Stimulated activated naive B cell treated with anti-CD40 and anti-IgM and Interleukin-4, amounts not matched to agents 10 μg/mL and 1 μg/mL and 100 μg/mL, for 72 hours (primary cell): Measurements from ENCODE around the gene BLOC1S1.

ENCODE experiments used
- ATAC-seq, 2 donors: fragments of 150-1000 bp; cut with Tn5 transposase; replicated peaks; 2 replicates each; pipeline ENCODE4 v1.10.0; 2021; ENCODE audit warnings: moderate library complexity in 1 of 2
- DNase-seq: peaks from one replicate; pipeline ENCODE4 v3.0.0; 2021
- H3K27ac Mint-ChIP-seq: one replicate; pipeline ENCODE4 v1.8.0; 2022; ENCODE audit warnings: mild to moderate bottlenecking, mixed read lengths
- H3K27me3 Mint-ChIP-seq, 2 donors: one replicate each; pipeline ENCODE4 v1.8.0; 2022; ENCODE audit warnings: mixed read lengths in 2 of 2
- H3K36me3 Mint-ChIP-seq, 2 donors: one replicate each; pipeline ENCODE4 v1.8.0; 2022; ENCODE audit warnings: mixed read lengths in 2 of 2, mild to moderate bottlenecking in 1 of 2
- H3K4me1 Mint-ChIP-seq, 2 donors: one replicate each; pipeline ENCODE4 v1.8.0; 2022; ENCODE audit warnings: mixed read lengths in 2 of 2, mild to moderate bottlenecking in 1 of 2
- H3K4me3 Mint-ChIP-seq, 2 donors: one replicate each; pipeline ENCODE4 v1.8.0; 2022; ENCODE audit warnings: mild to moderate bottlenecking in 2 of 2, mixed read lengths in 2 of 2, moderate library complexity in 1 of 2
- H3K9me3 Mint-ChIP-seq, 2 donors: one replicate each; pipeline ENCODE4 v1.8.0; 2022; ENCODE audit warnings: mixed read lengths in 2 of 2, mild to moderate bottlenecking in 1 of 2

BLOC1S1 gene

GRCh38 chr12:55686366-55687010 lies 29.4 kb upstream of the BLOC1S1 start:
- Mint-ChIP-seq H3K36me3 (no peaks in the 10 kb centered on the region), H3K4me1 (peaks cover 24 to 34% of the 10 kb centered on the region in 2 donors), H3K4me3 (no peak overlapping the region), H3K9me3 (no peaks in the 10 kb centered on the region), H3K27ac (no peak overlapping the region), H3K27me3 (no peaks in the 10 kb centered on the region)
- DNase-seq (no peak), ATAC-seq (no peak)

DNA sequence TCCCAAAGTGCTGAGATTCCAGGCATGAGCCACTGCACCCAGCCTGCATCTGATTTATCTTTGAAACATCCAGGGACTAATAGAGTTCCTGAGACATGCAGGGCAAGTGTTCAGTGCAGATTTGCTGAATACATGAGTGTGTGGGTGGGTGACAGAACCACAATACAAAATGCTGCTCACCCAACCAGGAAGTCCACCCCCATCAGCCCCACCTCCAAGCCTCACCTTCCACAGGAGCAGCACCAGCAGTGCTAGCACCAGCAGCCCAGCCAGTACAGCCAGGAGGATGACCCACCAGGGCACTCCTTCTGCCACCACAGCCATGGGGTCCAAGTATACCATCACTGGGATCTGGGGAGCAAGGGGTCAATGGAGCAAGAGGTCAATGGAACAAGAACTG lies 28.1 kb upstream of the BLOC1S1 start:
- Mint-ChIP-seq H3K4me1 (peaks cover 14 to 22% of the 10 kb centered on the region in 2 donors), H3K27me3 (no peaks in the 10 kb centered on the region), H3K9me3 (no peaks in the 10 kb centered on the region), H3K4me3 (no peak overlapping the region), H3K27ac (no peak overlapping the region), H3K36me3 (no peaks in the 10 kb centered on the region)
- DNase-seq, result no peak
- peak; percentile 64 to 70 for ATAC-seq

GRCh38 chr12:55688716-55689655 lies 26.9 kb upstream of the BLOC1S1 start:
- peaks cover 11 to 15% of the 10 kb centered on the region in 2 donors for H3K4me1 Mint-ChIP-seq
- H3K9me3 Mint-ChIP-seq, result no peaks in the 10 kb centered on the region
- no peaks in the 10 kb centered on the region for H3K27me3 Mint-ChIP-seq
- H3K36me3 Mint-ChIP-seq, result no peaks in the 10 kb centered on the region
- no peak for DNase-seq
- no peak overlapping the region for H3K27ac Mint-ChIP-seq
- no peak for ATAC-seq
- H3K4me3 Mint-ChIP-seq, result no peak overlapping the region

DNA sequence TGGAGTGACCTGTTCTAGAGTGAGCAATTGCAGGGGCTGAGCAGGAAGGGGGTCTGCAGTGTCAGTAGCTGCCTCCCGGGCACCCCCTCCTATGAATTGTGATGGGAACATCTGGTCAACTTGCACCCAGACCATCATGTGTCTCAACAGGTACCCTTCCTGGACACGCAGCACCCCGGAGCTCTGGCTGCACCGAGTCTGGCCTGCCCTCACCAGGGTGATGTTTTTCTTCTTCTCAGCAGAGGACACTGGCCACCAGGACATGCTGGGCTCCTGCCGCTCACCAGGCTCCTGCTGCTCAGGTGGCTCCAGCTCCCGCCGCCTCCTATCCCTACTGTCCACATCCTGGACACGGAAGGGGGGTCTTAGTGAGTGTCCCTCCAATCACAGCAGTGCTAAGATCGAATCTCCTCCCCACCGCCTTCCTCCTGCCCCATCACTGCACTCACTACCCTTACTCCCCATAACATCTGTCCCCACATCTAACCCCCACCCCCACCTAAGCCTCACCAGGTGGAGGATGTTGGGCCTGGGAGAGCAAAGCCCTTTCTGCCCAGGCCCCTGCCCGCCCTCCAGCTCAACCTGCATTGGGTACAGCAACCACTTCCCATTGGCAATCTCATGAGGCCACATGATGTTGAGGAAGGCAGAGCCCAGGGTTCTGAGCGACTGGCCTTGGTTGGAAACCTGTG lies 23.1 kb upstream of the BLOC1S1 start:
- Mint-ChIP-seq H3K27ac (no peak overlapping the region), H3K9me3 (no peaks in the 10 kb centered on the region), H3K27me3 (peaks cover 5 to 9% of the 10 kb centered on the region in 2 donors), H3K4me1 (peaks cover 3 to 4% of the 10 kb centered on the region in 2 donors), H3K4me3 (no peak overlapping the region), H3K36me3 (no peaks in the 10 kb centered on the region)
- DNase-seq, result no peak
- ATAC-seq, result no peak

- Mint-ChIP-seq H3K4me1 (peaks cover 0 to 3% of the 10 kb centered on the region in 2 donors), H3K27ac (no peak overlapping the region), H3K4me3 (no peak overlapping the region), H3K36me3 (no peaks in the 10 kb centered on the region), H3K27me3 (peaks cover 7 to 10% of the 10 kb centered on the region in 2 donors), H3K9me3 (no peaks in the 10 kb centered on the region)
- DNase-seq (no peak), ATAC-seq (no peak)
These were observed 22.3 kb upstream of the BLOC1S1 start for GRCh38 chr12:55693323-55694187.

DNA sequence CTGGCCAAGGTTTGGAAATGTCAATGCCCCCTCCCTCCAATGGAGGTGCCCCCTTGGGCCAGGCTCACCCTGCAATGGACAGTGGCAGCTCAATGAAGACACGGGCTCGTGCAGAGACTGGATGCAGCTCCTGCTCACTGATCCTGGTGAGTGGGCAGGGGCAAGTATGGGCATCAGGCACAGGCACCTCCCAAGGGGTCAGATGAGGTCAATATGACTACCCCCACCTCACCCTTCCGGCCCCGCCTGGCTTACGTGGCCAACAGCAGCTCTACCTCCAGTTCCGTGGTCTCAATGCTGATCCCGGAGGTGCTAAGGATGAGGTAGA lies 21.7 kb upstream of the BLOC1S1 start:
- Mint-ChIP-seq H3K4me3 (no peak overlapping the region), H3K36me3 (no peaks in the 10 kb centered on the region), H3K27ac (no peak overlapping the region), H3K4me1 (peaks cover 0 to 3% of the 10 kb centered on the region in 2 donors), H3K9me3 (no peaks in the 10 kb centered on the region), H3K27me3 (peaks cover 7 to 10% of the 10 kb centered on the region in 2 donors)
- no peak for DNase-seq
- ATAC-seq, result no peak

- H3K27me3 Mint-ChIP-seq, result peaks cover 7 to 10% of the 10 kb centered on the region in 2 donors
- no peaks in the 10 kb centered on the region for H3K9me3 Mint-ChIP-seq
- no peaks in the 10 kb centered on the region for H3K36me3 Mint-ChIP-seq
- ATAC-seq (no peak), DNase-seq (no peak)
- peaks cover 0 to 3% of the 10 kb centered on the region in 2 donors for H3K4me1 Mint-ChIP-seq
- no peak overlapping the region for H3K4me3 Mint-ChIP-seq
- no peak overlapping the region for H3K27ac Mint-ChIP-seq
These were observed 21.2 kb upstream of the BLOC1S1 start for GRCh38 chr12:55694651-55695050.

DNA sequence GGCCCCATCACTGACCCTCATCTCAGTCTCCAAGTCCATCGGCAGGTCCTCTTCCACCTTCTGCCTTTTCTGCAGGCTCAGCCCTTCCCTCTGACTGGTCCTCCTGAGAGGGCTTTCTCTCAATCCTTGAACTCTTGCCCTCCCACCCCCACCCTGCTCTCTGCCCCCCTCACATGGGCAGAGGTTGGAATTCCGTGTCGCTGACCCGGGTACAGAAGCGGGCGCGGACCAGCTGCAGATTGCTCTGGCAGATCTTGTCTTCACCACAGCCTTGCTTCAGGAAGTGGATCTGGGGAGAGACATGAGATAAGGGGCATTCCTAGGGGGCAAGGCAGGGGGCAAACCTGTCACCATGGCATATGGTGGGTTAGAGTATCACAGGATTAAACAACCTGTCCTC lies 20.5 kb upstream of the BLOC1S1 start:
- Mint-ChIP-seq H3K4me1 (peaks cover 0 to 3% of the 10 kb centered on the region in 2 donors), H3K36me3 (no peaks in the 10 kb centered on the region), H3K4me3 (no peak overlapping the region), H3K9me3 (no peaks in the 10 kb centered on the region), H3K27ac (no peak overlapping the region), H3K27me3 (peaks cover 7 to 10% of the 10 kb centered on the region in 2 donors)
- no peak for DNase-seq
- ATAC-seq, result no peak

DNA sequence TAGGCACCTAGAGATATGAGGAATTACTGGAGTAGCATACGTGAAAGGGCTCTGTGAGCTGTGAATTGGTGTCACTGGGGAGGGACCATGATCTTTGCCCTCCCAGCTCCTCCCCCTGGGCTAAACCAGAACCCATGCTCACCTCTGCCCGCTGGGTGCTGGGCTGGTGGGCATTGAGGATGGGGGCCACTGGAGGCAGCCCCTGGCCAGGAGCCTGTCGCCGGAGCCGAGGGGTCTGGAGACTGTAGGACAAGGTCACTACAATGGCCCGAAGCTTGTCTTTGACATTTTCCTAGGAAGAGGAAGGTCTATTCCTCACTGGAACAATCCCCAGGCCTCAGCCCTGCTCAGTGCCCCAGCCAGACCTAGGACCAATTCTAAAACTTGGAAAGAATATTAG lies 19.7 kb upstream of the BLOC1S1 start:
- peaks cover 7 to 10% of the 10 kb centered on the region in 2 donors for H3K27me3 Mint-ChIP-seq
- no peak overlapping the region for H3K27ac Mint-ChIP-seq
- no peaks in the 10 kb centered on the region for H3K9me3 Mint-ChIP-seq
- H3K4me1 Mint-ChIP-seq, result peaks cover 0 to 3% of the 10 kb centered on the region in 2 donors
- ATAC-seq (no peak), DNase-seq (no peak)
- no peaks in the 10 kb centered on the region for H3K36me3 Mint-ChIP-seq
- H3K4me3 Mint-ChIP-seq, result no peak overlapping the region

DNA sequence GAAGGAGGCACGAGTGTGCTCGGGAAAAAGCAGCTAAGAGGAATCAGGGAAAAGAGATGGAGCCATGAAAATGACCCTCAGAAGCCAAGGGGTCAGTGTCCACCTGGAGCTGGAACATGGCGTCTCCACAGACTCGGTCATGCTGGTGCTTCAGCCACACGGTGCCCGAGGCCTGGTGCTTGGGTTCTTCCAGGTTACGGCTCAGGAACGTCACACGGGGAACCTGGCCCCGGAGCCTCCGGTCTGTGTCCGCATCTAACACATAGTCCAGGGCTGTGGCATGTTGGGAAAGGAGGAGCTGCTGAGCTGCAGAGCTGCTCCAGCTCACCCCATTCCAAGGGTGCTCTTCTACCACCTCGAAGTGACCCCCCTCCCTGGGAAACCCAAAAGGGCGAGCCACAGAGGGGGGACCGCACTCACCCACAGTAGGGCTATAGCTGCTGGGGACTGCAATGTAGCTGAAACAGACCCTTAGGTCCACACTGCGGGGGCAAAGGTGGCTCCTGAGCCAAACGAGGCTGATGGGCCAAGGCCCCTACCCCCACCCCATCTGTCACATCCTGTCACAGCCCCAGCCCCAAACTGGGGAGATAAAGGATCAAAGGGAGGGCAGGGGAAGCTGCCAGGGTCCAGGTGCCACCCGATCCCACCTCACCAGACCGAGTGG lies 18.9 kb upstream of the BLOC1S1 start:
- Mint-ChIP-seq H3K27ac (peak overlapping the region; percentile 32), H3K9me3 (no peaks in the 10 kb centered on the region), H3K36me3 (no peaks in the 10 kb centered on the region), H3K4me1 (peaks cover 0 to 3% of the 10 kb centered on the region in 2 donors), H3K4me3 (no peak overlapping the region), H3K27me3 (peaks cover 7 to 10% of the 10 kb centered on the region in 2 donors)
- DNase-seq (no peak), ATAC-seq (no peak)

DNA sequence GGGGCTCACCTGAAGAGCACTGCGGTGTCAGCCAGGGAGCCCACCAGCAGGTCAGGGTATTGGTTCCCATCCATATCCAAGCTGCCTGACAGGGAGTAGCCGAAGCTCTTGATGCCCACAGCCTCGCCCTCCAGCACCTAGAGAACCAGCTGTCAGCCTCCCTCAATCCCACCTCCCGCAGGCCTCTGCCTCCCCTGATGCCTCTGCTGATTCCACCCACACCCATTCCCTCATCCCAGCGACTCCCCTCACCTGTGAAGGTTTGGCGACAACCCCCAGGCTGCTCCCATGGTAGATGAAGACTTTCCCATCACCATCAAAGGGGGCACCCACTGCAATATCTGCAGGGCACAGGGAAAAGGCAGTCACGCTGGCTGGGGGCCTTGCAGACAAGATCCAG lies 18.2 kb upstream of the BLOC1S1 start:
- H3K27me3 Mint-ChIP-seq, result peaks cover 7 to 10% of the 10 kb centered on the region in 2 donors
- no peak overlapping the region for H3K4me3 Mint-ChIP-seq
- peaks cover 0 to 3% of the 10 kb centered on the region in 2 donors for H3K4me1 Mint-ChIP-seq

DNA sequence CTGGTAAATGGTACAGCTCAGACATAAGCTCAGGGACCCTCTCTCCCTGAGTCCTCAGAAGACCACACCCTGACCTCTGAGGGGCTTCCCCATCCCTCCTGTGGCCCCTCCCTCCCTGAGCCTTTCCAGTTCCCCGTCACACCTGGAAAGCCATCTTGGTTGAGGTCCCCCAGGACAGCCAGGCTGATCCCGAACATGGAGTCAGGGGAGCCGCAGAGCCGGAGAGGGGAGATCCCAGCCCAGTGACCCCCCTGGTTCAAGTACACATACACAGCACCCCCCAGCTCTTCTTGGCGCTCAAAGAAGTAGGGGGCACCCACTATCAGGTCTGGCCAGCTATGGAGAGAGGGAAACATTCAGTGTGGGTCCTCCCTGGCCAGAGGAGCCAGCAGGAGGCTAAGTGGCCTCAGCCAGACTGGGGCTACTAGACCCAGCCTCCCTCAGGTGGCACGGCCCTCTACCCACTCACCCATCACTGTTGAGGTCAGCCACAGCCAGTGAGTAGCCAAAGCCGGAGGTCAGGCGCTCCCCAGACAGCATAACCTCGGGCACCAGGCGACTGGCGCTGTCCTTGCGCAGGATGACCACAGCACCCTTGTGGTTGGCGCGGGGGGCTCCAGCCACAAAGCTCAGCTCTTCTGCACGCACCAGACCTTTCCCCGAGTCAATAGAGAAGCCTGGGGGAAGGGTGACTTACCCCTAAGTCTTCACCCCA lies 17.4 kb upstream of the BLOC1S1 start:
- no peaks in the 10 kb centered on the region for H3K36me3 Mint-ChIP-seq

More for the DNA sequence above, 18.2 kb upstream of the BLOC1S1 start:
- Mint-ChIP-seq H3K27ac (no peak overlapping the region), H3K9me3 (no peaks in the 10 kb centered on the region), H3K36me3 (no peaks in the 10 kb centered on the region)
- ATAC-seq (no peak), DNase-seq (no peak)

DNA sequence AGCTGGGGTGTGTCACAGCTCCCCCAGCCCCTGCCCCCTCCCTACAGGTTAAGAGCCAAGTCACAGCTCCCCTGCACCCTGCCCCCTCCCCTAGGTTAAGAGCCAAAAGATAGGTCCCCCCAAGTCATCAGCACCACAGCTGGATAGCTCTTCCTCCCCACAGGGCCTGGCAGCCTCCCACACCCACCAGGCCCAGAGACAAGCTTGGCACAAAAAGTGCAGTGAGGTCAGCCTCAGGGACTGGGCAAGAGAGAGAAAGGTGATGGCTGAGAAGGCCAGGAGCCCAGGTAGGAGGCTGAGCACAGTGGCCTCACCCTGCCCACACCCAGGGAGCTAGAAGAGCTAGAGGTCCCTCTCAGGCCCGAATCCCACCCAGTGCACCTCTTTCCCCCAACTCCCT lies 16.9 kb upstream of the BLOC1S1 start:
- H3K4me3 Mint-ChIP-seq, result no peak overlapping the region
- ATAC-seq, result no peak
- no peak for DNase-seq
- peaks cover 7 to 10% of the 10 kb centered on the region in 2 donors for H3K27me3 Mint-ChIP-seq
- no peaks in the 10 kb centered on the region for H3K9me3 Mint-ChIP-seq
- H3K27ac Mint-ChIP-seq, result no peak overlapping the region
- peaks cover 0 to 3% of the 10 kb centered on the region in 2 donors for H3K4me1 Mint-ChIP-seq
- no peaks in the 10 kb centered on the region for H3K36me3 Mint-ChIP-seq

More for the DNA sequence above, 17.4 kb upstream of the BLOC1S1 start:
- Mint-ChIP-seq H3K27ac (no peak overlapping the region), H3K27me3 (peaks cover 7 to 10% of the 10 kb centered on the region in 2 donors), H3K4me1 (peaks cover 0 to 3% of the 10 kb centered on the region in 2 donors), H3K4me3 (no peak overlapping the region), H3K9me3 (no peaks in the 10 kb centered on the region)
- DNase-seq (no peak), ATAC-seq (no peak)
